Measurements from ENCODE around the gene C2CD3.
"Not testable (repeated sequence)": the region's sequence is repeated elsewhere in the genome, so short reads cannot be mapped to it uniquely, and the experiment has no call there.

Gene C2CD3

GRCh38 chr11:74162681-74163467 is 7.9 kb downstream of the C2CD3 start:
- DNase-seq: no peak

GRCh38 chr11:74159642-74160041 is 11.2 kb downstream of the C2CD3 start:
- DNase-seq: no peak

- DNase-seq: no peak
Measured at GRCh38 chr11:74157169-74157568, 13.6 kb downstream of the C2CD3 start.

GRCh38 chr11:74154620-74155281 is 16.1 kb downstream of the C2CD3 start:
- no peak for DNase-seq

GRCh38 chr11:74153224-74153623 is 17.6 kb downstream of the C2CD3 start:
- no peak for DNase-seq

GRCh38 chr11:74147199-74147929 is 23.4 kb downstream of the C2CD3 start:
- DNase-seq: no peak

GRCh38 chr11:74144592-74144991 is 26.2 kb downstream of the C2CD3 start:
- DNase-seq: no peak

- DNase-seq: no peak
Measured at GRCh38 chr11:74142624-74143023, 28.2 kb downstream of the C2CD3 start.

- no peak for DNase-seq
Measured at GRCh38 chr11:74141908-74142307, 28.9 kb downstream of the C2CD3 start.

GRCh38 chr11:74141241-74141695 is 29.5 kb downstream of the C2CD3 start:
- DNase-seq: no peak

GRCh38 chr11:74139919-74140431 is 30.8 kb downstream of the C2CD3 start:
- DNase-seq: not testable (repeated sequence)

GRCh38 chr11:74139151-74139918 is 31.5 kb downstream of the C2CD3 start:
- no peak for DNase-seq

- DNase-seq: no peak
Measured at GRCh38 chr11:74138572-74138971, 32.2 kb downstream of the C2CD3 start.

- DNase-seq: no peak
Measured at GRCh38 chr11:74138021-74138420, 32.8 kb downstream of the C2CD3 start.

GRCh38 chr11:74135127-74135840 is 35.5 kb downstream of the C2CD3 start:
- no peak for DNase-seq

GRCh38 chr11:74134661-74135060 is 36.1 kb downstream of the C2CD3 start:
- DNase-seq: no peak

- DNase-seq: no peak
Measured at GRCh38 chr11:74133436-74133835, 37.4 kb downstream of the C2CD3 start.

GRCh38 chr11:74132833-74133232 is 38.0 kb downstream of the C2CD3 start:
- DNase-seq: no peak

GRCh38 chr11:74129121-74129520 is 41.7 kb downstream of the C2CD3 start:
- not testable (repeated sequence) for DNase-seq

GRCh38 chr11:74123008-74123448 is 47.8 kb downstream of the C2CD3 start:
- DNase-seq: no peak

- DNase-seq: no peak
Measured at GRCh38 chr11:74121804-74122203, 49.0 kb downstream of the C2CD3 start.

All from CD4-positive, alpha-beta T cell treated with Interleukin-10 for 1 hour (primary cell).